ENCODE data around the gene HEATR1.
"Not testable (repeated sequence)": the region's sequence is repeated elsewhere in the genome, so short reads cannot be mapped to it uniquely, and the experiment has no call there.

The HEATR1 gene

DNA sequence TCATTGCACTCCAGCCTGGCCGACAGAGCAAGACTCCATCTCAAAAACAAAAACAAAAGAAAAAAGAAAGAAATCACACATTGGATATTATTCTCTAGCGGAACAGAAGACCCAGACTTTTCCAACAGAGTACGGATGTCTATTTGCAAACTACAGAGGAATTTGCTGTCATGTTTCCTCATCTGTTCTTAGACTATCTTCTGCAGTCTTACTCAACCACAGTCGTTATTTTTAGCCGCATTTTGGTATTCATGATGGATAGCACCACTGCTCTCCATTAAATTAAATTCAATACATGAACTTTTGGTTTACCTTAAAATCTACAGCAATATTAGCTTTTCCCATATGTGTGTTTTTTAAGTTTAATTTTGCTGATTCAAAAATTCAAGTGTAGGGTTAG, 14.2 kb upstream of the HEATR1 start:
- no peaks in the 10 kb centered on the region for H3K4me1 ChIP-seq (ENCODE audit: control insufficient read depth, insufficient read depth, low read length)
- H3K9ac ChIP-seq (ENCODE audit: low read depth, low read length): no peak overlapping the region
- H3K27me3 ChIP-seq (ENCODE audit: control insufficient read depth, insufficient read depth, low read length): no peaks in the 10 kb centered on the region
- no peaks in the 10 kb centered on the region for H3K36me3 ChIP-seq (ENCODE audit: control insufficient read depth, insufficient read depth, low read length)
- no peak overlapping the region for H3K4me3 ChIP-seq (ENCODE audit: low read depth, low read length)
- H3K9me3 ChIP-seq (ENCODE audit: control insufficient read depth, insufficient read depth, low read length): peaks cover 19% of the 10 kb centered on the region
- no peak overlapping the region for H3K27ac ChIP-seq (ENCODE audit: low read depth, low read length)

DNA sequence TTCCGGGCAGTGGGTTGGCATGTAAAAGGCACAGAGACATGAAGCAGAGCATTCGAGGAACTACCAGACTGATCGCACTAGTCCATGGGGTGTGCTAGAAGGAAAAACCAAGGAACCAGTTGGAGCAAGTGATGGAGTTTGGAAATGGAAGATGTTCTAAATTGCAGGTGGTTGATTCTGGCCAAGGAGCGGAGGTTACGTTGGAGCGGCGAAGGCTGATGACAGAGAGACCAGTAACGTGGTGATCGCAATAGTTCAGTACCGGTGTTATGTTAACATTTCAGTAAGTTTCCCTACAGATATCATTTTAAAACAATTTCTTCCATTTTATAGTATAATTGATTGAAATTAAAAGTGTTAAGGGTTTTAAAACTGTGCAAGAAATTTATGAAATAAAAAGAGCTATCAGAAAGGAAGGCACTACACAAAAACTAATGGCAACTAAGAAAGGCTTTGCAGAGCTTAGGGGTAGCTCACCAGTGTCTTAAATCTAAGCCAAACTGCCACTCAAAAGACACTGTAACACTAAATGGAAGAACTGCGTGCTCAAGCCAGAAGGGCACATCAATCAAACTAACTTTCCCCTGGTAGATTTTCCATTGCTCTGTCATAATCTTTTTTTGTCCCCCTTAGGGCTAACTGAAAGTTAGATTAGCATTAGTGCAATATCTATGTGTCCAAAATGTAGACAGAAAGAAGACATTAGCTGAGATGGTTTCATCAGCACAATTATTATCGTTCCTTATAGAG, 11.3 kb upstream of the HEATR1 start:
- Histone ChIP-seq H3K4me1 (ENCODE audit: control insufficient read depth, insufficient read depth, low read length) (no peaks in the 10 kb centered on the region), H3K4me3 (ENCODE audit: low read depth, low read length) (no peak overlapping the region)

DNA sequence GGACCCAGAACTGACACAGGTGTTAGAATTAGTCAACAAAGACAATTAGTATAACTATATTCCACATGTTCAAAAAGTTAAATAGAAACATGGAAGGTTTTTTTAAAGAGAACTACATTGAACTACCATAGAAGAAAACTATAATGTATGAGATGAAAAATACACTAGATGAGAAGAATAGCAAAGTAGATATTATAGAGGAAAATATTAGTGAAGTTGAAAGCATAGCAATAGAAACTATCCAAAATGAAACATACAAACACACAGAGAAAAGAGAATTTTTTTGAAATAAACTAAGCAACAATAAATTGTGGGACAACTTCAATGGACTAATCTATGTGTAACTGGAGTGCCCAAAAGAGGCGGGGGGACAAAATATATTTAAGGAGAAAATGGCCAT, 8.0 kb upstream of the HEATR1 start:
- no peaks in the 10 kb centered on the region for H3K9me3 ChIP-seq (ENCODE audit: control insufficient read depth, insufficient read depth, low read length)
- no peak overlapping the region for H3K4me3 ChIP-seq (ENCODE audit: low read depth, low read length)
- no peak overlapping the region for H3K27ac ChIP-seq (ENCODE audit: low read depth, low read length)
- H3K36me3 ChIP-seq (ENCODE audit: control insufficient read depth, insufficient read depth, low read length): no peaks in the 10 kb centered on the region
- no peaks in the 10 kb centered on the region for H3K4me1 ChIP-seq (ENCODE audit: control insufficient read depth, insufficient read depth, low read length)
- H3K27me3 ChIP-seq (ENCODE audit: control insufficient read depth, insufficient read depth, low read length): no peaks in the 10 kb centered on the region
- H3K9ac ChIP-seq (ENCODE audit: low read depth, low read length): no peak overlapping the region

More for the DNA sequence above, 11.3 kb upstream of the HEATR1 start:
- no peaks in the 10 kb centered on the region for H3K27me3 ChIP-seq (ENCODE audit: control insufficient read depth, insufficient read depth, low read length)
- no peaks in the 10 kb centered on the region for H3K36me3 ChIP-seq (ENCODE audit: control insufficient read depth, insufficient read depth, low read length)
- H3K9me3 ChIP-seq (ENCODE audit: control insufficient read depth, insufficient read depth, low read length): no peaks in the 10 kb centered on the region
- no peak overlapping the region for H3K9ac ChIP-seq (ENCODE audit: low read depth, low read length)
- H3K27ac ChIP-seq (ENCODE audit: low read depth, low read length): no peak overlapping the region

DNA sequence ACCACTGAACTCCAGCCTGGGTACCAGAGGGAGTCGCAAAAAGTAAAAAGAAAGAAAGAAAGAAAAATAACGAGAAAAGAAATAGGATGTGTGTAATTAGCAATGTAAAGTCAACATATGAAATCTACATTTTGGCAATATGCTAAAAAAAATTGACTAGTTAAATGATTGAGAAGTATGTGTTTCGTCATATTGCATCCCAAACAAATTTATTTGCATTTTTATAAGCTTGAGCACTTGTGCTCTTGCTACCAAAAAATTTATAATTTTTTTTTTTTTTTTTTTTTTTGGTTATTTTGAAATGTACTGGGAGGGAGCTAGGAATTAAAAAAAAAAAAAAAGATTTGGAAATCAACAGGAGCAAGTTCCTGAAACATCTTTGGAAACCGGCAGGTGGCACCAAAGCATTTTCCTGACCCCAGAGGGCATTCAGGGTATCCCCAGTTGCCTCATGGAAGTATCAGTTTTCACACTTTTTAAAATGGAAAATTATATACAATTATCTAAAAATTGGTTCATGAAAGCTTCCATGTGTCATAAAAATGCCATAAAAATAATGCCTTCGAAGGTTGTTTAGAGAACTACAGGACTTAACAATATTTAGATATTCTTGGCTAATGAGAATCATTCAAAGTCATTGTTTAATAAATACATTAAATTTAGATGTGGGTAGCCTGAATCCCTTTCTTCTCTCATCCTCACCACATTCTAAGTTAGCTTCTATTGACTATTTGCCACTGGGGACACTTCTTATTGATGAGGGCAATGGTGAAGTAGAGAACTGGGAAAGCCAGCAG, 4.8 kb upstream of the HEATR1 start:
- Histone ChIP-seq H3K27ac (ENCODE audit: low read depth, low read length) (no peak overlapping the region), H3K4me3 (ENCODE audit: low read depth, low read length) (no peak overlapping the region), H3K36me3 (ENCODE audit: control insufficient read depth, insufficient read depth, low read length) (no peaks in the 10 kb centered on the region), H3K9ac (ENCODE audit: low read depth, low read length) (no peak overlapping the region), H3K9me3 (ENCODE audit: control insufficient read depth, insufficient read depth, low read length) (no peaks in the 10 kb centered on the region), H3K27me3 (ENCODE audit: control insufficient read depth, insufficient read depth, low read length) (no peaks in the 10 kb centered on the region), H3K4me1 (ENCODE audit: control insufficient read depth, insufficient read depth, low read length) (no peaks in the 10 kb centered on the region)

DNA sequence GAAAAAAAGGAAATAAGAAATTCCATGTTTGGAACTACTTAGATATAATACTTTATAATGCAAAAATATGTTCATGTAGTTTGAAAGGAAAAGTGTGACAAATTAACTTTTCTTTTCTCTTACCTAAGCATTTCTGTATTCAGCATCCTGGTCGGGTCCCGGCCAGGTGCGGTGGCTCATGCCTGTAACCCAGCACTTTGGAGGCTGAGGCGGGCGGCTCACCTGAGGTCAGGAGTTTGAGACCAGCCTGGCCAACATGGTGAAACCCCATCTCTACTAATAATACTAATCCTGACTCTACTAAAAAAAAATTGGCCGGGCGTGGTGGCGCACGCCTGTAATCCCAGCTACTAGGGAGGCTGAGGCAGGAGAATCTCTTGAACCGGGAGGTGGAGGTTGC, 3.3 kb upstream of the HEATR1 start:
- not testable (repeated sequence) for H3K36me3 ChIP-seq (ENCODE audit: control insufficient read depth, insufficient read depth, low read length); H3K27me3 ChIP-seq (ENCODE audit: control insufficient read depth, insufficient read depth, low read length); H3K4me1 ChIP-seq (ENCODE audit: control insufficient read depth, insufficient read depth, low read length); H3K4me3 ChIP-seq (ENCODE audit: low read depth, low read length); H3K9me3 ChIP-seq (ENCODE audit: control insufficient read depth, insufficient read depth, low read length); H3K27ac ChIP-seq (ENCODE audit: low read depth, low read length); H3K9ac ChIP-seq (ENCODE audit: low read depth, low read length)

DNA sequence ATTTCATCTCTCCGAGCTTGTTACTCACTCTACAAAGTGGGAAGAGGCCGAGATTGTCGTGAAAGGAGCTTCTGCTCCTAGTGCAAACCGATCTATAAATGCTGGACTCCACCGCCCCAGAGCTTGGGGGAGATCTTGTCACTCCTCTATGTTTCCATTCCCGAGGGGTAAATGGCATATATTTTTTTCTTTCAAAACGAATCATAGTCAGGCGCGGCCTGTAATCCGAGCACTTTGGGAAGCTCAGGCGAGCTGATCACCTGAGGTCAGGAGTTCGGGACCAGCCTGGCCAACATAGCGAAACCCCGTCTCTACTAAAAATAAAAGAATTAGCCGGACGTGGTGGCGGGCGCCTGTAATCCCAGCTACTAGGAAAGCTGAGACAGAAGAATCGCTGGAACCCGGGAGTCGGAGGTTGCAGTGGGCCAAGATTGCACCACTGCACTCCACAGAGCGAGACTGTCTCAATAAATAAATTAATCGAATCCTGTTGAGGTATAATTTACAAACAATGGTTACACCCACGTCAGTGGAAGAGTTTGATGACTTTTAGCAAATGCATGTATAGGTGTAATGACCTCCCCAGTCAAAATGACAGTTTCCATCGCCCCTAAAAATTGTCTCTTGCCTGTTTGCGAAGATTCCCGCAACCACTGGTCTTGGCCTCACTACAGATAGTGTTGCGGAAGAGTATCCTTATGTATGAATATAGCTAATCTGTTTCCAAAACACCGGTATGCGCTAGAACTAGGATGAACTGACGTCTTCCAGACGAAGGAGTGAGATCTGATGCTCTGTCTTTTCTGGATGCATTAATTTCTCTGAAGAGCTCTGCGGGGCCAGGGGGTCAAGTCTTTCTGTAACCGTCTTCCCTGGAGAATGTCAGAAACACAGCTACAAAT, 840 bp upstream of the HEATR1 start:
- peak overlapping the region; percentile 87 for H3K4me3 ChIP-seq (ENCODE audit: low read depth, low read length)
- peak overlapping the region; percentile 73 for H3K27ac ChIP-seq (ENCODE audit: low read depth, low read length)
- peak overlapping the region; percentile 64 for H3K9ac ChIP-seq (ENCODE audit: low read depth, low read length)
- H3K27me3 ChIP-seq (ENCODE audit: control insufficient read depth, insufficient read depth, low read length): no peaks in the 10 kb centered on the region
- no peaks in the 10 kb centered on the region for H3K9me3 ChIP-seq (ENCODE audit: control insufficient read depth, insufficient read depth, low read length)
- H3K4me1 ChIP-seq (ENCODE audit: control insufficient read depth, insufficient read depth, low read length): no peaks in the 10 kb centered on the region
- H3K36me3 ChIP-seq (ENCODE audit: control insufficient read depth, insufficient read depth, low read length): peaks cover 27% of the 10 kb centered on the region

DNA sequence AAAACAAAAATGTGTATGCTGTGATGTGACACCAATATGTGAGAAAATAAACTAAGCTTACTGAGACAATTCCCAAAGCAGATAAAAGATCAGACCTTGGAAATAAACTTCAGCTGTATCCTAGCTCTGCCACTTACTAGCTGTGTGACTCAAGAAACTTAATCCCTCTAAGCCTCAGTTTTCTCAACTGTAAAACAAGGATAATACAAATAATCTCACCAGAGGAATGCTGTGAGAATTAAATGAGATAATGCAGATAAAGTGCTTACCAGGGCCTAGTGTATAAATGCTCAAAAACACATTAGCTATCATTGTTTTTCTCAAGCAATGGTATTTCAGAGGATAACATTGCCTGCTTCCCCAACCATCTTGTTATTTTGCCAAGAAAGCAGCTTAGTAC, 2.1 kb downstream of the HEATR1 start:
- Histone ChIP-seq H3K27ac (ENCODE audit: low read depth, low read length) (no peak overlapping the region), H3K36me3 (ENCODE audit: control insufficient read depth, insufficient read depth, low read length) (peaks cover 52% of the 10 kb centered on the region), H3K4me1 (ENCODE audit: control insufficient read depth, insufficient read depth, low read length) (no peaks in the 10 kb centered on the region), H3K27me3 (ENCODE audit: control insufficient read depth, insufficient read depth, low read length) (no peaks in the 10 kb centered on the region), H3K4me3 (ENCODE audit: low read depth, low read length) (no peak overlapping the region), H3K9me3 (ENCODE audit: control insufficient read depth, insufficient read depth, low read length) (no peaks in the 10 kb centered on the region), H3K9ac (ENCODE audit: low read depth, low read length) (no peak overlapping the region)

DNA sequence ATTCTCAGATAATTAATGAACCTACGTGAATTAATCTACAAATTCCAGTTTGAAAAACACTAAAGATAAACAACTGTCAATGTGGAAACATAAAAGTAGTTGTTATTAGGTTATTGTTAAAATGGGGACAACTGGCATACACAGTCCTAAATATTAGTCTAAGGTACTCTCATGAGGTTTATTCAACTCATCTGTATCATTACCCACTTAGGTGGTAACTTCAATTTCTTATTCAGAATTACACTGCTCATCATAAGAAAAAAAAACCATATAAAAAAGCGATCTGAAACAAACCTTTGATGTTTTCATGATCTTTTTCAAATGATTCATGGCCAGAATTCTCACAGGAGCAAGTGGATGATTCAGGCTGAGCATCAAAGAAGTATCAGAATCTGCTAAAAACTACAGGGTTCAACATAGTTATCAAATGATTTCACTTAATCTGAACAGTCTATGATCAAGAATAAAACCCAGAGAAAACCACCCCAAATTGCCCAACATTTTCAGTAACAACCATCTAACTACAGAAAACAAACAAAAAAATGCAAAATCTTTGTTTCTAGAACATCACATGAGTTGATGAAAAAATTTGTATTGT, 13.7 kb downstream of the HEATR1 start:
- H3K36me3 ChIP-seq (ENCODE audit: control insufficient read depth, insufficient read depth, low read length): peaks cover 98% of the 10 kb centered on the region

DNA sequence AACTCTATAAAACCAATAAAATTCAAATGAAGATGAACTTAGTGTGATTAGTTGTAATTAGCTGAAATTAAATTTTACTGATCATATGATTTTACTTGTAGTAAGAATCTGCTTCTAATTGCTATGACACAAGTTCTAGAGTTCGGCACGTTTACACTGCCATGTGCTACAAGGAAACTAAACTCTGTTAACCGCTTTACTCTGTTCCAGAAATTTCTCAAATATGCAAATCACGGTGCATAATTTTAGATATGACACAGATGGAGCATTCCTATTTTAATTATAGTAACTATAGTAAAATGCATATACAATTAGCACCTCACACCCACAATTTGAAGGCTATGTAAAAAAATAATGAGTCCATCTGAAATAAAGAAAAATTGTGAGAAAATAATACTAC, 14.8 kb downstream of the HEATR1 start:
- no peak overlapping the region for H3K9ac ChIP-seq (ENCODE audit: low read depth, low read length)
- H3K27me3 ChIP-seq (ENCODE audit: control insufficient read depth, insufficient read depth, low read length): no peaks in the 10 kb centered on the region
- H3K4me3 ChIP-seq (ENCODE audit: low read depth, low read length): no peak overlapping the region
- no peaks in the 10 kb centered on the region for H3K4me1 ChIP-seq (ENCODE audit: control insufficient read depth, insufficient read depth, low read length)
- H3K9me3 ChIP-seq (ENCODE audit: control insufficient read depth, insufficient read depth, low read length): no peaks in the 10 kb centered on the region
- peaks cover 98% of the 10 kb centered on the region for H3K36me3 ChIP-seq (ENCODE audit: control insufficient read depth, insufficient read depth, low read length)
- no peak overlapping the region for H3K27ac ChIP-seq (ENCODE audit: low read depth, low read length)

More for the DNA sequence above, 13.7 kb downstream of the HEATR1 start:
- no peak overlapping the region for H3K27ac ChIP-seq (ENCODE audit: low read depth, low read length)
- no peak overlapping the region for H3K4me3 ChIP-seq (ENCODE audit: low read depth, low read length)
- no peaks in the 10 kb centered on the region for H3K4me1 ChIP-seq (ENCODE audit: control insufficient read depth, insufficient read depth, low read length)
- H3K27me3 ChIP-seq (ENCODE audit: control insufficient read depth, insufficient read depth, low read length): no peaks in the 10 kb centered on the region
- H3K9me3 ChIP-seq (ENCODE audit: control insufficient read depth, insufficient read depth, low read length): no peaks in the 10 kb centered on the region
- H3K9ac ChIP-seq (ENCODE audit: low read depth, low read length): no peak overlapping the region

DNA sequence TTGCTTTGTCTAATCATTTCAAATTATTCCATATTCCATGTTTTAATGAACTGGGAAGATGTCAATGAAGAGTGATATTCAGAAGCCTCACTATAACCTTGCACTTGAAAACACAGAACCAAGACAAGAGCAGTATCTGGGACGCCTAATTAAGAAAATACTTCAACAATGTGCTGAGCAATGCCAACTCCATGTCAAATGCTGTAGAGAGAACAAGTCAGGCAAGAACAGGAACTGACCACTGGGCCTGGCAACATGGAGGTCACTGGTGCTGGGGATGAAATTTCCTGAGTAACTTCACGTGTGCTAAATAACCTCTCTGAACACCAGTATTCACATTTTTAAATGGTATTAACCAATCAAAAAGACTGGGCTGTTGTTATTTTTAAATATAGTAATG, 22.8 kb downstream of the HEATR1 start:
- no peak overlapping the region for H3K4me3 ChIP-seq (ENCODE audit: low read depth, low read length)
- H3K9ac ChIP-seq (ENCODE audit: low read depth, low read length): no peak overlapping the region
- H3K27ac ChIP-seq (ENCODE audit: low read depth, low read length): no peak overlapping the region
- H3K4me1 ChIP-seq (ENCODE audit: control insufficient read depth, insufficient read depth, low read length): no peaks in the 10 kb centered on the region
- peaks cover 92% of the 10 kb centered on the region for H3K36me3 ChIP-seq (ENCODE audit: control insufficient read depth, insufficient read depth, low read length)
- no peaks in the 10 kb centered on the region for H3K9me3 ChIP-seq (ENCODE audit: control insufficient read depth, insufficient read depth, low read length)
- no peaks in the 10 kb centered on the region for H3K27me3 ChIP-seq (ENCODE audit: control insufficient read depth, insufficient read depth, low read length)
